HCT116 (cell line): Measurements from ENCODE around the gene FH. TPM values are rescaled to one million over a fixed set of nuclear protein-coding genes. Genes with fewer than 3 reads are reported as not detected.

ENCODE experiments used
- ATAC-seq: fragments of 200-7000 bp; cut with Tn5 transposase; 2 replicates; pipeline ENCODE4 v1.9.1; 2020; ENCODE audit warnings: mild to moderate bottlenecking, moderate library complexity
- BruUV-seq: library from RNA; stranded (reverse); fragments of 400-500 nt; replicated peaks from 2 replicates; lab custom pipeline; 2021; lab: Mats Ljungman, UMichigan
- CTCF ChIA-PET: fragments of 300-600 bp; sonication (Branson Sonifier 250); formaldehyde crosslinking; loops from one replicate; lab custom pipeline; 2021; ENCODE audit warnings: antibody characterized with exemption; lab: Charles Lee
- POLR2A ChIA-PET: fragments of 300-600, 350-600 bp; sonication (Branson Sonifier 250); formaldehyde crosslinking; loops from one replicate; lab custom pipeline; 2021; ENCODE audit warnings: antibody characterized with exemption; lab: Charles Lee
- RAD21 ChIA-PET, 2 experiments: fragments of 300-600 bp; sonication (Branson Sonifier 250); formaldehyde crosslinking; loops; one replicate each; lab custom pipeline; 2023; ENCODE audit warnings: low total read pairs in 2 of 2; ENCODE audit not compliant: uncharacterized antibody in 2 of 2, unreplicated experiment in 2 of 2, low non-redundant PET in 1 of 2; lab: Charles Lee
- DNase-seq: peaks from one replicate; pipeline ENCODE4 v3.0.0-alpha.2; 2010; ENCODE audit warnings: low read depth, low spot score
- H2AFZ ChIP-seq: fragments of 200-600 bp; shearing (Covaris generic), sonication (generic); 2 replicates; pipeline ENCODE4 v1.6.1; 2017; ENCODE audit warnings: low read depth, mixed run types, mixed read lengths, antibody characterized with exemption, low read length; ENCODE audit not compliant: poor library complexity, severe bottlenecking
- H3K27ac ChIP-seq: 2 replicates; pipeline ENCODE4 v1.5.1; 2012; ENCODE audit warnings: low read depth, low read length
- H3K27me3 ChIP-seq: fragments of 200-600 bp; sonication (generic); 2 replicates; pipeline ENCODE4 v1.6.1; 2016; ENCODE audit warnings: mixed run types, low read length, mixed read lengths; ENCODE audit not compliant: insufficient read depth
- H3K36me3 ChIP-seq, 2 experiments: fragments of 200-500 bp in 1 of 2; fragments of 200-600 bp in 1 of 2; sonication (Bioruptor generic) in 1 of 2; sonication (generic) in 1 of 2; 2 replicates each; pipeline versions ENCODE4 v1.5.1 to v1.6.1; 2014 to 2016; ENCODE audit warnings: low read length in 2 of 2, inconsistent platforms in 1 of 2, mixed read lengths in 1 of 2, mixed run types in 1 of 2; ENCODE audit not compliant: insufficient read depth in 2 of 2, control insufficient read depth in 1 of 2
- H3K4me1 ChIP-seq, 2 experiments: fragments of 200-600 bp in 1 of 2; sonication (generic) in 1 of 2; 2 replicates each; pipeline versions ENCODE4 v1.5.1 to v1.6.1; 2012 to 2017; ENCODE audit warnings: low read length in 2 of 2, inconsistent platforms in 1 of 2, mild to moderate bottlenecking in 1 of 2, mixed read lengths in 1 of 2, mixed run types in 1 of 2, moderate library complexity in 1 of 2; ENCODE audit not compliant: insufficient read depth in 2 of 2, control insufficient read depth in 1 of 2
- H3K4me2 ChIP-seq: fragments of 200-600 bp; sonication (generic); 2 replicates; pipeline ENCODE4 v1.6.1; 2017; ENCODE audit warnings: mixed run types, low read length, mixed read lengths
- H3K4me3 ChIP-seq, 2 experiments: fragments of 200-600 bp in 1 of 2; sonication (generic) in 1 of 2; replicated peaks in 1 of 2; 2 replicates each; pipeline ENCODE4 v1.5.1; 2011 to 2016; ENCODE audit warnings: low read length in 2 of 2, control low read depth in 1 of 2, low read depth in 1 of 2, mild to moderate bottlenecking in 1 of 2, mixed read lengths in 1 of 2, mixed run types in 1 of 2
- H3K79me2 ChIP-seq: fragments of 200-600 bp; sonication (generic); 2 replicates; pipeline ENCODE4 v1.6.1; 2017; ENCODE audit warnings: mild to moderate bottlenecking, mixed run types, low read length, moderate library complexity, mixed read lengths; ENCODE audit not compliant: insufficient read depth
- H3K9ac ChIP-seq: fragments of 200-600 bp; sonication (generic); 2 replicates; pipeline ENCODE4 v1.6.1; 2016; ENCODE audit warnings: low read length, mixed read lengths
- H3K9me2 ChIP-seq: fragments of 200-600 bp; sonication (generic), shearing (Covaris generic); 2 replicates; pipeline ENCODE4 v1.6.1; 2017; ENCODE audit warnings: mixed run types, mild to moderate bottlenecking, moderate library complexity; ENCODE audit not compliant: insufficient read depth
- H3K9me3 ChIP-seq, 2 experiments: fragments of 200-500 bp in 1 of 2; fragments of 200-600 bp in 1 of 2; sonication (Bioruptor generic) in 1 of 2; sonication (generic) in 1 of 2; 2 replicates each; pipeline ENCODE4 v1.6.1; 2014 to 2017; ENCODE audit warnings: low read length in 2 of 2, mixed read lengths in 2 of 2, inconsistent platforms in 1 of 2, low read depth in 1 of 2, mild to moderate bottlenecking in 1 of 2, mixed run types in 1 of 2, moderate library complexity in 1 of 2; ENCODE audit not compliant: control insufficient read depth in 1 of 2, insufficient read depth in 1 of 2
- H4K20me1 ChIP-seq: fragments of 200-600 bp; sonication (generic), shearing (Covaris generic); 2 replicates; pipeline ENCODE4 v1.6.1; 2017; ENCODE audit warnings: mixed run types, mild to moderate bottlenecking, moderate library complexity; ENCODE audit not compliant: insufficient read depth
- CBX3 ChIP-seq: IDR thresholded peaks from 2 replicates; pipeline ENCODE4 v1.6.1; 2012; ENCODE audit warnings: low read depth
- CEBPB ChIP-seq: IDR thresholded peaks from 2 replicates; pipeline ENCODE4 v1.6.1; 2012; ENCODE audit warnings: low read depth
- EZH2 ChIP-seq: fragments of 200-600 bp; sonication (generic); IDR thresholded peaks from 2 replicates; pipeline ENCODE4 v1.6.1; 2017; ENCODE audit warnings: antibody characterized with exemption, mixed run types
- EZH2phosphoT487 ChIP-seq: fragments of 200-600 bp; IDR thresholded peaks from 2 replicates; pipeline ENCODE4 v1.6.1; 2018; ENCODE audit warnings: antibody characterized with exemption, borderline replicate concordance
- JUND ChIP-seq: IDR thresholded peaks from 2 replicates; pipeline ENCODE4 v1.6.1; 2012
- POLR2A ChIP-seq: IDR thresholded peaks from 2 replicates; pipeline ENCODE4 v1.7.0; 2011; ENCODE audit warnings: borderline replicate concordance; ENCODE audit not compliant: insufficient read depth, insufficient read length; ENCODE audit errors: extremely low read depth
- RAD21 ChIP-seq: IDR thresholded peaks from 2 replicates; pipeline ENCODE4 v1.6.1; 2012; ENCODE audit warnings: low read depth, mild to moderate bottlenecking
- SIN3A ChIP-seq: IDR thresholded peaks from 2 replicates; pipeline ENCODE4 v1.6.1; 2012; ENCODE audit warnings: low read depth
- SP1 ChIP-seq: IDR thresholded peaks from 2 replicates; pipeline ENCODE4 v1.6.1; 2012; ENCODE audit warnings: low read depth
- SRF ChIP-seq: IDR thresholded peaks from 2 replicates; pipeline ENCODE4 v1.6.1; 2012; ENCODE audit warnings: low read depth
- TCF7L2 ChIP-seq: IDR thresholded peaks from 2 replicates; pipeline ENCODE4 v1.7.0; 2011; ENCODE audit warnings: borderline replicate concordance, inconsistent platforms; ENCODE audit not compliant: insufficient read depth, insufficient read length; ENCODE audit errors: extremely low read depth
- ZBTB33 ChIP-seq: IDR thresholded peaks from 2 replicates; pipeline ENCODE4 v1.6.1; 2011; ENCODE audit warnings: mild to moderate bottlenecking, low read length, moderate library complexity; ENCODE audit not compliant: insufficient replicate concordance; ENCODE audit errors: extremely low read depth
- ZFX ChIP-seq: fragments of 450-650 bp; IDR thresholded peaks from 2 replicates; pipeline ENCODE4 v1.6.1; 2017
- intact Hi-C: fragments of 100-400 bp; cut with micrococcal nuclease; formaldehyde crosslinking; loops from 2 replicates; pipeline ENCODE4 v1.10.0; 2022
- total RNA-seq: library from RNA; stranded (reverse); gene quantifications from one replicate; pipeline ENCODE4 v1.2.1, GENCODE V29; 2021; ENCODE audit not compliant: unreplicated experiment
- TF ChIP-seq, protein P1 (sequence below): IDR thresholded peaks from 2 replicates; pipeline ENCODE4 v1.6.1; 2012
- TF ChIP-seq, protein P2 (sequence below): IDR thresholded peaks from 2 replicates; pipeline ENCODE4 v1.6.1; 2012

FH gene
- total RNA-seq, 1 experiment from 2014 or later: 67.7 TPM

- Histone ChIP-seq H3K4me2 (no peak overlapping the region), H3K27ac (no peak overlapping the region), H3K79me2 (no peaks in the 10 kb centered on the region), H2AFZ (no peak overlapping the region), H3K9me2 (peaks cover 3% of the 10 kb centered on the region; the same call in 1 of the 2 replicates), H3K4me3 (no peak overlapping the region), H3K36me3 (no peaks in the 10 kb centered on the region), H3K27me3 (0 out of 2 replicates have a peak, but pooled peaks cover 3% of the 10 kb centered on the region), H3K9ac (no peak overlapping the region), H3K9me3 (no peaks in the 10 kb centered on the region), H4K20me1 (no peaks in the 10 kb centered on the region), H3K4me1 (peaks cover 0 to 4% of the 10 kb centered on the region in 2 experiments; a peak in 1 of 4 replicates)
- intact Hi-C loops: no loop called here
- RAD21 ChIA-PET: no interaction called here
- no TSS peak for BruUV-seq
- POLR2A ChIA-PET: no interaction called here
- ATAC-seq (no peak), DNase-seq (no peak)
- TF ChIP-seq ZFX (no peak), POLR2A (no peak), EZH2phosphoT487 (no peak), SIN3A (no peak), CEBPB (no peak), TCF7L2 (no peak), JUND (no peak), RAD21 (no peak), ZBTB33 (no peak), SP1 (no peak), CBX3 (no peak), SRF (no peak), EZH2 (no peak)
- TF ChIP-seq, protein P1, sequence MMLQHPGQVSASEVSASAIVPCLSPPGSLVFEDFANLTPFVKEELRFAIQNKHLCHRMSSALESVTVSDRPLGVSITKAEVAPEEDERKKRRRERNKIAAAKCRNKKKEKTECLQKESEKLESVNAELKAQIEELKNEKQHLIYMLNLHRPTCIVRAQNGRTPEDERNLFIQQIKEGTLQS: no peak
- TF ChIP-seq, protein P2, sequence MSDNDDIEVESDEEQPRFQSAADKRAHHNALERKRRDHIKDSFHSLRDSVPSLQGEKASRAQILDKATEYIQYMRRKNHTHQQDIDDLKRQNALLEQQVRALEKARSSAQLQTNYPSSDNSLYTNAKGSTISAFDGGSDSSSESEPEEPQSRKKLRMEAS: no peak
- CTCF ChIA-PET: no interaction called here
Observed at GRCh38 chr1:241525026-241525425, 5.5 kb upstream of the FH start.
